AG04450 (cell line): ENCODE data around the gene PLRG1. TPM values are rescaled to one million over a fixed set of nuclear protein-coding genes. Genes with fewer than 3 reads are reported as not detected.

ENCODE experiments used
- CTCF ChIA-PET: fragments of 300-600, 350-600 bp; formaldehyde crosslinking; extraction: SDS; loops from one replicate; lab custom pipeline; 2022; ENCODE audit warnings: antibody characterized with exemption, inconsistent platforms; lab: Charles Lee
- POLR2A ChIA-PET: fragments of 350-600 bp; formaldehyde crosslinking; extraction: SDS; loops from one replicate; lab custom pipeline; 2021; ENCODE audit warnings: antibody characterized with exemption, inconsistent platforms; lab: Yijun Ruan, JAX
- DNase-seq: peaks from one replicate; pipeline ENCODE4 v3.0.0-alpha.2; 2011; ENCODE audit warnings: low read depth, low spot score
- H3K27ac ChIP-seq: one replicate; pipeline ENCODE4 v1.5.1; 2012; ENCODE audit warnings: low read depth, low read length, control low read depth
- H3K27me3 ChIP-seq: one replicate; pipeline ENCODE4 v1.6.0; 2012; ENCODE audit warnings: low read length; ENCODE audit not compliant: control insufficient read depth, insufficient read depth
- H3K4me3 ChIP-seq: 2 replicates; pipeline ENCODE4 v1.5.1; 2011; ENCODE audit warnings: mild to moderate bottlenecking, low read depth, low read length, control low read depth
- H3K9me3 ChIP-seq: 2 replicates; pipeline ENCODE4 v1.5.1; 2012; ENCODE audit warnings: low read length; ENCODE audit not compliant: control insufficient read depth, insufficient read depth
- polyA plus RNA-seq: library from polyadenylated mRNA; depleted of rRNA; stranded (reverse); fragments of >200 nt; gene quantifications from 2 replicates; pipeline ENCODE4 v1.2.3, GENCODE V29; 2011
- TF ChIP-seq, protein P1 (sequence below): IDR thresholded peaks from 2 replicates; pipeline ENCODE4 v1.5.1; 2011; ENCODE audit warnings: low read depth, low read length, control low read depth, inconsistent platforms

PLRG1 gene
- polyA plus RNA-seq, 1 experiment = 141 TPM

DNA sequence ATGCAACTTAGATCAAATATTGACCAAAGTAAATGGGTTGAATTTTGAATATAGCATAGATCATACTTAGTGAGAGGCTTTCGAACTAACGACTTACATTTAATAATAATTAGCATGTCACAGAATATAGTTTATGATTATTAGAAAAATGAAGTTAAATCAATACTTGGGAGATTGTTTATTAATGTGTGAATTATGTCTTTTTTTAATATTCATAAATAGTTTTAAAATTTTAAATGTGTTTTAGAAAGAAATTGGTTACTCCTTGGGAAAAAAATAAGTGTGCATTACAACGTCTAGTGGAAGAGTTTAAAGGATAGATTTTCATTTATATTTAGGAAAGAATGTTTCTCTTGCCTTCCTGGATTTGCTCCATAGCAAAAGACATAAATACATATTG, 33.0 kb upstream of the PLRG1 start:
- no peak overlapping the region for H3K27ac ChIP-seq
- no peak for DNase-seq
- CTCF ChIA-PET = interaction anchor here (1.1 to 1.3 kb wide), 2 partner anchors 24 to 40 kb away, joined by 3 to 4 read pairs; no protein-coding TSS in a partner anchor
- TF ChIP-seq, protein P1, sequence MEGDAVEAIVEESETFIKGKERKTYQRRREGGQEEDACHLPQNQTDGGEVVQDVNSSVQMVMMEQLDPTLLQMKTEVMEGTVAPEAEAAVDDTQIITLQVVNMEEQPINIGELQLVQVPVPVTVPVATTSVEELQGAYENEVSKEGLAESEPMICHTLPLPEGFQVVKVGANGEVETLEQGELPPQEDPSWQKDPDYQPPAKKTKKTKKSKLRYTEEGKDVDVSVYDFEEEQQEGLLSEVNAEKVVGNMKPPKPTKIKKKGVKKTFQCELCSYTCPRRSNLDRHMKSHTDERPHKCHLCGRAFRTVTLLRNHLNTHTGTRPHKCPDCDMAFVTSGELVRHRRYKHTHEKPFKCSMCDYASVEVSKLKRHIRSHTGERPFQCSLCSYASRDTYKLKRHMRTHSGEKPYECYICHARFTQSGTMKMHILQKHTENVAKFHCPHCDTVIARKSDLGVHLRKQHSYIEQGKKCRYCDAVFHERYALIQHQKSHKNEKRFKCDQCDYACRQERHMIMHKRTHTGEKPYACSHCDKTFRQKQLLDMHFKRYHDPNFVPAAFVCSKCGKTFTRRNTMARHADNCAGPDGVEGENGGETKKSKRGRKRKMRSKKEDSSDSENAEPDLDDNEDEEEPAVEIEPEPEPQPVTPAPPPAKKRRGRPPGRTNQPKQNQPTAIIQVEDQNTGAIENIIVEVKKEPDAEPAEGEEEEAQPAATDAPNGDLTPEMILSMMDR = no peak
- POLR2A ChIA-PET = no interaction called here
- H3K9me3 ChIP-seq = no peaks in the 10 kb centered on the region
- no peaks in the 10 kb centered on the region for H3K27me3 ChIP-seq
- no peak overlapping the region for H3K4me3 ChIP-seq

DNA sequence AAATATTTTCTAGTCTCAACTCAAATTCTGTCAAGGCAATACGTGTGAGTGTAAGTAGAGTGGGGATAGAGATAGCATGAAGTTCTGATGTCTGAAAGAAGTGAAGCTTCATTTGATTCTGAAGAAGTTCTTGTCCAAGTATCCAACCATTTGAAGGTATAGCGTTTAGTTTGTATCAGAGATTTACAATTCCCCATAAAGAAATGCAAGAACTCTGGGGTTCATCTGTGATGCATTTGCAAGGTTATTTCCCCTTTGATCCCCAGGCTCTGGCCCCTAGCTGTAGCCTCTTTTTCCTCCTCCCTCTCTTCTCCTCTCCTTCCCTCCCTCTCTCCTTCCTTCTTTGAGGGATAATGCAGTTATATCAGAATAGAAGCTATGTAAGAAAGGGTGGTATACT, 32.5 kb upstream of the PLRG1 start:
- Histone ChIP-seq H3K27ac (no peak overlapping the region), H3K9me3 (no peaks in the 10 kb centered on the region), H3K27me3 (no peaks in the 10 kb centered on the region), H3K4me3 (no peak overlapping the region)
- TF ChIP-seq, protein P1 = no peak
- CTCF ChIA-PET = interaction anchor here (1.3 kb wide), 1 partner anchor 41 kb away, joined by 4 read pairs; no protein-coding TSS in a partner anchor
- no peak for DNase-seq
- POLR2A ChIA-PET = no interaction called here

DNA sequence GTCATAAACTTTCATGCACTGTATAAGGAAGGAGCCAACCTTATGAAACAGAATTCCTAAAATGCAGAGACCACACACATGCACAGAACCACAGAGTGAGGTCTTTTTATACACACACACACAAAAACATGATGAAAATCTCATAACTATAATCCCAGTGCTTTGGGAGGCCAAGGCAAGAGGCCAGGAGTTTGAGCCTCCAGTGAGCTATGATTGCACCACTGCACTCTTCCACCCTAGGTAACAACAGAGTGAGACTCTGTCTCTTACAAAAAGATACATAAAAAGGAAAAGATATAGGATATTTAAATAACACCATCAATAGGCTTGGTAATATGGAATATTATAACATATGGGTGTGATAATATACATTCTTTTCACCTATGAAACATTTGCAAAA, 29.7 kb upstream of the PLRG1 start:
- H3K27ac ChIP-seq = no peak overlapping the region
- H3K9me3 ChIP-seq = no peaks in the 10 kb centered on the region
- DNase-seq = no peak
- ChIA-PET POLR2A (no interaction called here), CTCF (no interaction called here)
- TF ChIP-seq, protein P1 = no peak
- H3K4me3 ChIP-seq = no peak overlapping the region
- no peaks in the 10 kb centered on the region for H3K27me3 ChIP-seq

DNA sequence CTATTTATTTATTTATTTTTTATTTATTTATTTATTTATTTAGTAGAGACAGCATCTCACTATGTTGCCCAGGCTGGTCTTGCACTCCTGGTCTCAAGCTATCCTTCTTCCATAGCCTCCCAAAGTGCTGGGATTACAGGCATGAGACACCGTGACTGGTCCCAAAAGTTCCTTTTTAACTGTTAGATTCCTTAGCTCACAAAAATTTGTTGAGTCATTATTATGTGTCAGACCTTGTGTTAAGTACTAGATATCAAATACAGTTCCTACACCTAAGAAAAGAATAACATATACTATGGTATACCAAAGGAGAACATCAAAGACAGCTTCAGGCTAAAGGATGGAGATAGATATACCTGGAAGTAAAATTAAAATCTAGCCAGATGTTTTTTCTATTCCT, 28.7 kb upstream of the PLRG1 start:
- ChIA-PET POLR2A (no interaction called here), CTCF (interaction anchor here (1.1 kb wide), 1 partner anchor 20 kb away, joined by 4 read pairs; no protein-coding TSS in a partner anchor)
- H3K27ac ChIP-seq = no peak overlapping the region
- H3K4me3 ChIP-seq = no peak overlapping the region
- TF ChIP-seq, protein P1 = no peak
- no peaks in the 10 kb centered on the region for H3K27me3 ChIP-seq
- no peak for DNase-seq
- no peaks in the 10 kb centered on the region for H3K9me3 ChIP-seq

DNA sequence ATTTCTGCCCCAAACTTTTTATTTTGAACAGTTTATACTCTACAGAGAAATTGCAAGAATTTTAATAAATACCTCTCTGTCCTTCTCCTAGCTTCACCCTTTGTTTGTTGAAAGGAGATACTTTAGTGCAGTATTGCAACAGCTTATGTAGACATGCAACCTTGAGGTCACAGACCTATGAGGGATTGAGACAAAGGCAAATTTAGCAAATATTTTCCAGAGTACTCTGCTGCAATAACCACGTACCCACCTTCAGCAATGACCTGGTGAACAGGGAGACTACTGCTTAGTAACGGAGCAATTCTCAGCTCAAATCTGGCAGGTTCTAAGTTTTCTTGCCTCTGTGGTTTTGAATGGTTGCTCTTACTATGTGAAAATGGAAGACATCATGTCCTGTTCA, 27.1 kb upstream of the PLRG1 start:
- no peak overlapping the region for H3K4me3 ChIP-seq
- H3K27me3 ChIP-seq = no peaks in the 10 kb centered on the region
- ChIA-PET CTCF (interaction anchor here (0.8 kb wide), 1 partner anchor 18 kb away, joined by 4 read pairs; no protein-coding TSS in a partner anchor), POLR2A (no interaction called here)
- H3K9me3 ChIP-seq = no peaks in the 10 kb centered on the region
- TF ChIP-seq, protein P1 = no peak
- H3K27ac ChIP-seq = no peak overlapping the region
- no peak for DNase-seq
